GM12878 (cell line): ENCODE data around the gene NECTIN1. TPM values are rescaled to one million over a fixed set of nuclear protein-coding genes. Genes with fewer than 3 reads are reported as not detected.

ENCODE experiments used
- ATAC-seq: fragments of 200-7000 bp; cut with Tn5 transposase; 3 replicates; pipeline ENCODE4 v1.9.1; 2020; ENCODE audit warnings: mild to moderate bottlenecking, moderate library complexity
- BruUV-seq: library from RNA; stranded (reverse); fragments of 400-500 nt; replicated peaks from 2 replicates; lab custom pipeline; 2021; lab: Mats Ljungman, UMichigan
- CTCF ChIA-PET: fragments of 300-600 bp; sonication (Branson Sonifier 250); formaldehyde crosslinking; extraction: SDS; loops from one replicate; lab custom pipeline; 2021; ENCODE audit warnings: inconsistent platforms; lab: Yijun Ruan, JAX
- POLR2A ChIA-PET: fragments of 350-600 bp; formaldehyde crosslinking; extraction: SDS; loops from one replicate; lab custom pipeline; 2021; ENCODE audit warnings: inconsistent platforms; lab: Charles Lee
- RAD21 ChIA-PET: fragments of 300-600 bp; sonication (Branson Sonifier 250); formaldehyde crosslinking; loops from one replicate; lab custom pipeline; 2023; ENCODE audit warnings: antibody characterized with exemption; ENCODE audit not compliant: unreplicated experiment; lab: Charles Lee
- SMC1A ChIA-PET: fragments of 300-600 bp; sonication (Branson Sonifier 250); formaldehyde crosslinking; loops from one replicate; lab custom pipeline; 2023; ENCODE audit not compliant: unreplicated experiment, uncharacterized antibody; lab: Charles Lee
- DNase-seq: peaks from one replicate; pipeline ENCODE4 v3.0.0-alpha.2; 2011; ENCODE audit warnings: low read depth, low spot score
- FAIRE-seq: peaks from 3 replicates; lab custom pipeline; 2011; peaks lifted over from hg19 to GRCh38; lab: Jason Lieb, UNC
- H2AFZ ChIP-seq: 2 replicates; pipeline ENCODE4 v1.6.0; 2011; ENCODE audit warnings: low read depth, low read length, control low read depth; ENCODE audit not compliant: control insufficient read depth
- H3K27ac ChIP-seq: 2 replicates; pipeline ENCODE4 v1.5.1; 2011; ENCODE audit warnings: control low read depth; ENCODE audit not compliant: control insufficient read depth, insufficient read depth
- H3K27me3 ChIP-seq, 2 experiments: replicated peaks in 1 of 2; 2 replicates each; pipeline versions ENCODE4 v1.6.0 to v1.6.1; 2011; ENCODE audit warnings: low read length in 1 of 2; ENCODE audit not compliant: control insufficient read depth in 2 of 2, insufficient read depth in 2 of 2
- H3K36me3 ChIP-seq, 2 experiments: 2 replicates each; pipeline ENCODE4 v1.5.1; 2011; ENCODE audit warnings: low read length in 1 of 2; ENCODE audit not compliant: control insufficient read depth in 2 of 2, insufficient read depth in 2 of 2
- H3K4me1 ChIP-seq: 2 replicates; pipeline ENCODE4 v1.6.1; 2011; ENCODE audit warnings: mild to moderate bottlenecking, low read length, moderate library complexity, mixed read lengths; ENCODE audit not compliant: control insufficient read depth, insufficient read depth
- H3K4me2 ChIP-seq: 2 replicates; pipeline ENCODE4 v1.6.0; 2011; ENCODE audit warnings: control low read depth; ENCODE audit not compliant: control insufficient read depth, insufficient read depth
- H3K4me3 ChIP-seq: fragments of 200-600 bp; sonication (generic); 2 replicates; pipeline ENCODE4 v1.5.1; 2016
- H3K79me2 ChIP-seq: 2 replicates; pipeline ENCODE4 v1.6.0; 2011; ENCODE audit warnings: low read length; ENCODE audit not compliant: control insufficient read depth, insufficient read depth
- H3K9ac ChIP-seq: 2 replicates; pipeline ENCODE4 v1.8.0; 2011; ENCODE audit warnings: low read length, control low read depth, mixed read lengths; ENCODE audit not compliant: control insufficient read depth, insufficient read depth
- H3K9me3 ChIP-seq: replicated peaks from 3 replicates; pipeline ENCODE4 v1.5.1; 2011; ENCODE audit warnings: mild to moderate bottlenecking, low read length; ENCODE audit not compliant: control insufficient read depth, insufficient read depth
- H4K20me1 ChIP-seq: 2 replicates; pipeline ENCODE4 v1.6.0; 2011; ENCODE audit not compliant: control insufficient read depth, insufficient read depth
- BRCA1 ChIP-seq: IDR thresholded peaks from 2 replicates; pipeline ENCODE4 v1.6.1; 2011; ENCODE audit warnings: low read depth, low read length, improper control_type of control experiment
- EP300 ChIP-seq, 2 experiments: fragments of 150-350 bp in 1 of 2; IDR thresholded peaks; 2 replicates each; pipeline ENCODE4 v1.6.1; 2011 to 2012; ENCODE audit warnings: low read depth in 2 of 2, low read length in 2 of 2, borderline replicate concordance in 1 of 2, improper control_type of control experiment in 1 of 2, inconsistent platforms in 1 of 2; ENCODE audit not compliant: control insufficient read depth in 1 of 2
- ETV6 ChIP-seq, 2 experiments: fragments of 450-650 bp in 1 of 2; IDR thresholded peaks in 1 of 2; conservative IDR thresholded peaks in 1 of 2; 2 replicates each; pipeline ENCODE4 v1.6.1; 2014; ENCODE audit warnings: antibody characterized with exemption in 1 of 2, borderline replicate concordance in 1 of 2, low read depth in 1 of 2, mild to moderate bottlenecking in 1 of 2, moderate library complexity in 1 of 2
- HDGF ChIP-seq: fragments of 450-650 bp; IDR thresholded peaks from 2 replicates; pipeline ENCODE4 v1.6.1; 2016; ENCODE audit warnings: antibody characterized with exemption
- MTA2 ChIP-seq: fragments of 450-650 bp; IDR thresholded peaks from 2 replicates; pipeline ENCODE4 v1.6.1; 2016; ENCODE audit warnings: low read depth, mild to moderate bottlenecking, moderate library complexity
- NBN ChIP-seq: fragments of 450-650 bp; IDR thresholded peaks from 2 replicates; pipeline ENCODE4 v1.6.1; 2016
- NFXL1 ChIP-seq: fragments of 450-650 bp; IDR thresholded peaks from 2 replicates; pipeline ENCODE4 v1.6.1; 2017; ENCODE audit warnings: antibody characterized with exemption, mild to moderate bottlenecking, borderline replicate concordance
- NRF1 ChIP-seq: conservative IDR thresholded peaks from 2 replicates; pipeline ENCODE4 v1.6.1; 2011; ENCODE audit warnings: mild to moderate bottlenecking, low read depth, low read length, improper control_type of control experiment
- PAX5 ChIP-seq: IDR thresholded peaks from 2 replicates; pipeline ENCODE4 v1.6.1; 2011; ENCODE audit warnings: low read depth, low read length, borderline replicate concordance
- RCOR1 ChIP-seq: conservative IDR thresholded peaks from 2 replicates; pipeline ENCODE4 v1.6.1; 2012; ENCODE audit warnings: low read depth, low read length, improper control_type of control experiment
- STAT3 ChIP-seq: IDR thresholded peaks from 2 replicates; pipeline ENCODE4 v1.6.1; 2011; ENCODE audit warnings: low read depth, low read length, improper control_type of control experiment
- SUPT20H ChIP-seq: IDR thresholded peaks from 2 replicates; pipeline ENCODE4 v1.6.1; 2011; ENCODE audit warnings: low read depth, mild to moderate bottlenecking, low read length, moderate library complexity, borderline replicate concordance; ENCODE audit not compliant: control insufficient read depth
- ZBED1 ChIP-seq: IDR thresholded peaks from 2 replicates; pipeline ENCODE4 v1.6.1; 2016; ENCODE audit warnings: borderline replicate concordance
- WGBS: methylation state at CpG from one replicate; pipeline ENCODE4 v1.1.6; 2016; ENCODE audit warnings: low lambda C conversion rate; ENCODE audit not compliant: insufficient replicate concordance, insufficient coverage; ENCODE audit errors: missing lambda C conversion rate; 5-methylcytosine and 5-hydroxymethylcytosine counted together
- in situ Hi-C: fragments of 300-500 bp; cut with MboI; formaldehyde crosslinking; loops from 9 replicates; pipeline ENCODE4 v1.14.3; 2018; ENCODE audit warnings: mixed read lengths
- intact Hi-C: fragments of 100-400 bp; cut with micrococcal nuclease; formaldehyde crosslinking; loops from one replicate; pipeline ENCODE4 v1.14.2; 2022; ENCODE audit not compliant: unreplicated experiment
- polyA plus RNA-seq, 11 experiments: library from polyadenylated mRNA; depleted of rRNA in 4 of 11; unstranded in 6 of 11; stranded (reverse) in 5 of 11; fragments of >200 nt; fragmentation: Nextera tagmentation in 4 of 11; fragmentation: Illumina TruSeq in 1 of 11; extraction: Ambion mirVana in 4 of 11; extraction: Trizol in 1 of 11; gene quantifications; 1 replicate in 1 of 11; 2 replicates in 10 of 11; pipeline versions ENCODE4 v1.2.1 to v1.2.3, GENCODE V29; 2011 to 2016; ENCODE audit warnings: inconsistent platforms in 2 of 11, missing spikeins in 2 of 11, low read depth in 1 of 11
- total RNA-seq, 4 experiments: library from RNA; depleted of rRNA in 3 of 4; stranded (reverse); fragments of >200 nt in 3 of 4; fragmentation: Illumina TruSeq in 1 of 4; extraction: Trizol in 1 of 4; gene quantifications; 2 replicates each; pipeline versions ENCODE4 v1.2.1 to v1.2.3, GENCODE V29; 2013 to 2021
- TF ChIP-seq, protein P1 (sequence below): fragments of 150-350 bp; IDR thresholded peaks from 2 replicates; pipeline ENCODE4 v1.6.1; 2014; ENCODE audit warnings: mild to moderate bottlenecking, low read depth, low read length
- TF ChIP-seq, protein P2 (sequence below): IDR thresholded peaks from 2 replicates; pipeline ENCODE4 v1.6.1; 2011; ENCODE audit warnings: mild to moderate bottlenecking, low read depth, low read length, moderate library complexity; ENCODE audit not compliant: insufficient replicate concordance
- TF ChIP-seq, protein P3 (sequence below): fragments of 450-650 bp; IDR thresholded peaks from 2 replicates; pipeline ENCODE4 v1.6.1; 2014; ENCODE audit warnings: mild to moderate bottlenecking
- TF ChIP-seq, protein P4 (sequence below): IDR thresholded peaks from 2 replicates; pipeline ENCODE4 v1.6.1; 2011; ENCODE audit warnings: borderline replicate concordance, low read depth, mild to moderate bottlenecking, moderate library complexity, low read length; ENCODE audit not compliant: insufficient read depth, poor library complexity, severe bottlenecking

Gene NECTIN1
- total and polyA plus RNA-seq, 10 of the 15 experiments (the other 5 are each of a cell fraction or from before 2014, with no cell fraction given): 0.97 to 9.2 (median 2.3) TPM

DNA sequence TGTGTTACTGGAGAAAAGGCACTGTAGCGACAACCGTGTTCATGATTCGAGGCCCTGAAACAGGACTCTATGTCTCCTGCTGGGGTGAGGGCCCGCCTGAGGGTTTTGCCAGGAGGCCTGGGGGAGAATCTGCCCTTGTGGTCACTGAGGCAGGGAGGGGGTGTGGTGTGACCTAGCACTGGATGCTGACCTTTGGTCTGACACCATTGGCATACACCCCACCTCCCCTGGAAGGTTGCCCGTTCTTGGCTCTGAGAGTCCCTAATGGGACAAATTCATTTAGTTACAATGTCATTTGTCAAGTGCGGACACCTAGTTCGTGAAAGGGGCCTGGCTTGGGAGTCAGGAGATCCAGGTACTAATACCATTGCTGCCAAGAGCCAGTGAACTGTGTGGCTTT is 29.0 kb downstream of the NECTIN1 start (continued):
- TF ChIP-seq, protein P1, sequence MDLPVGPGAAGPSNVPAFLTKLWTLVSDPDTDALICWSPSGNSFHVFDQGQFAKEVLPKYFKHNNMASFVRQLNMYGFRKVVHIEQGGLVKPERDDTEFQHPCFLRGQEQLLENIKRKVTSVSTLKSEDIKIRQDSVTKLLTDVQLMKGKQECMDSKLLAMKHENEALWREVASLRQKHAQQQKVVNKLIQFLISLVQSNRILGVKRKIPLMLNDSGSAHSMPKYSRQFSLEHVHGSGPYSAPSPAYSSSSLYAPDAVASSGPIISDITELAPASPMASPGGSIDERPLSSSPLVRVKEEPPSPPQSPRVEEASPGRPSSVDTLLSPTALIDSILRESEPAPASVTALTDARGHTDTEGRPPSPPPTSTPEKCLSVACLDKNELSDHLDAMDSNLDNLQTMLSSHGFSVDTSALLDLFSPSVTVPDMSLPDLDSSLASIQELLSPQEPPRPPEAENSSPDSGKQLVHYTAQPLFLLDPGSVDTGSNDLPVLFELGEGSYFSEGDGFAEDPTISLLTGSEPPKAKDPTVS: no peak

DNA sequence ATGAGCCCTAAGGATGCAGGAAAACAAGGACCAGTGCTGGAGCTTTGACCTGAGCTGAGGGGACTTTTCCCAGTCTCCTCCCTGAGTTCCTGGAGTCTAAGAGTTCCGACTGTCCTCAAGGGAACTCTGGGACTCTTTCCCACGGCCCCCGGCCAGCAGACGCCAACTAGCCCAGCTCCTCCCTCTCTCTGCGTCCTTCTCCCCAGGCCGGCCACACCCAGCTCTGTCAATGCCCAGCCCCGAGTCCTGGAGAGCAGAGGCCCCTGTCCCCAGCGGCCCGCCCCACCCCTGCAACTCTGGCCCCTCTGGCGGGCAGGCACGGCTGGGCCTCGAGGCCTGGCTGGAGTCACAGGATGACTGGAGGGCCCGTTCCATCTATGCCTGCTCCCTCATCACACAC is 29.8 kb downstream of the NECTIN1 start:
- TF ChIP-seq PAX5 (no peak), ETV6 (conservative IDR thresholded peaks at IDR 0.05 in 1 of 2, IDR thresholded peaks at IDR 0.05 in 1 of 2; ENCODE audit: borderline replicate concordance in 1 of 2, low read depth in 1 of 2) (no peak), NBN (no peak), NFXL1 (no peak), NRF1 (no peak), ZBED1 (no peak), HDGF (no peak), EP300 (IDR thresholded peaks at IDR 0.05; ENCODE audit: borderline replicate concordance in 1 of 2, control insufficient read depth in 1 of 2, low read depth in 2 of 2, low read length in 2 of 2) (no peak), MTA2 (no peak), STAT3 (no peak), RCOR1 (no peak), SUPT20H (no peak), BRCA1 (no peak)
- TF ChIP-seq, protein P2, sequence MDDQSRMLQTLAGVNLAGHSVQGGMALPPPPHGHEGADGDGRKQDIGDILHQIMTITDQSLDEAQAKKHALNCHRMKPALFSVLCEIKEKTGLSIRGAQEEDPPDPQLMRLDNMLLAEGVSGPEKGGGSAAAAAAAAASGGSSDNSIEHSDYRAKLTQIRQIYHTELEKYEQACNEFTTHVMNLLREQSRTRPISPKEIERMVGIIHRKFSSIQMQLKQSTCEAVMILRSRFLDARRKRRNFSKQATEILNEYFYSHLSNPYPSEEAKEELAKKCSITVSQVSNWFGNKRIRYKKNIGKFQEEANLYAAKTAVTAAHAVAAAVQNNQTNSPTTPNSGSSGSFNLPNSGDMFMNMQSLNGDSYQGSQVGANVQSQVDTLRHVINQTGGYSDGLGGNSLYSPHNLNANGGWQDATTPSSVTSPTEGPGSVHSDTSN: no peak
- TF ChIP-seq, protein P3, sequence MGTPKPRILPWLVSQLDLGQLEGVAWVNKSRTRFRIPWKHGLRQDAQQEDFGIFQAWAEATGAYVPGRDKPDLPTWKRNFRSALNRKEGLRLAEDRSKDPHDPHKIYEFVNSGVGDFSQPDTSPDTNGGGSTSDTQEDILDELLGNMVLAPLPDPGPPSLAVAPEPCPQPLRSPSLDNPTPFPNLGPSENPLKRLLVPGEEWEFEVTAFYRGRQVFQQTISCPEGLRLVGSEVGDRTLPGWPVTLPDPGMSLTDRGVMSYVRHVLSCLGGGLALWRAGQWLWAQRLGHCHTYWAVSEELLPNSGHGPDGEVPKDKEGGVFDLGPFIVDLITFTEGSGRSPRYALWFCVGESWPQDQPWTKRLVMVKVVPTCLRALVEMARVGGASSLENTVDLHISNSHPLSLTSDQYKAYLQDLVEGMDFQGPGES: no peak
- TF ChIP-seq, protein P4, sequence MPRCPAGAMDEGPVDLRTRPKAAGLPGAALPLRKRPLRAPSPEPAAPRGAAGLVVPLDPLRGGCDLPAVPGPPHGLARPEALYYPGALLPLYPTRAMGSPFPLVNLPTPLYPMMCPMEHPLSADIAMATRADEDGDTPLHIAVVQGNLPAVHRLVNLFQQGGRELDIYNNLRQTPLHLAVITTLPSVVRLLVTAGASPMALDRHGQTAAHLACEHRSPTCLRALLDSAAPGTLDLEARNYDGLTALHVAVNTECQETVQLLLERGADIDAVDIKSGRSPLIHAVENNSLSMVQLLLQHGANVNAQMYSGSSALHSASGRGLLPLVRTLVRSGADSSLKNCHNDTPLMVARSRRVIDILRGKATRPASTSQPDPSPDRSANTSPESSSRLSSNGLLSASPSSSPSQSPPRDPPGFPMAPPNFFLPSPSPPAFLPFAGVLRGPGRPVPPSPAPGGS: no peak
- TF ChIP-seq, all 136 proteins: peak for 0
- intact Hi-C loops (no loop called here), in situ Hi-C loops (no loop called here)
- Histone ChIP-seq H3K27ac (no peak overlapping the region), H2AFZ (no peak overlapping the region), H3K9ac (no peak overlapping the region), H3K36me3 (no peaks in the 10 kb centered on the region; a peak in 2 of 4 replicates), H3K4me2 (no peak overlapping the region), H3K9me3 (no peaks in the 10 kb centered on the region), H3K27me3 (no peaks in the 10 kb centered on the region), H3K4me3 (no peak overlapping the region), H3K79me2 (no peaks in the 10 kb centered on the region), H3K4me1 (peaks cover 5% of the 10 kb centered on the region), H4K20me1 (no peaks in the 10 kb centered on the region)
- no TSS peak for BruUV-seq
- POLR2A ChIA-PET: no interaction called here
- no peak for FAIRE-seq
- RAD21 ChIA-PET: no interaction called here
- CTCF ChIA-PET: interaction anchor here (0.6 kb wide), 1 partner anchor 30 kb away, joined by 3 read pairs; the partner anchor contains the start of gene NECTIN1
- no peak for ATAC-seq
- DNase-seq: no peak
- 48% methylated on average over 13 of the region's 13 CpGs for WGBS
- SMC1A ChIA-PET: no interaction called here
